Nephron (organoid): ENCODE results near the gene WDR36.
A peak's percentile ranks its signal among the peaks of the same experiment; 100 is the strongest.

Experiments used
- H3K27ac Mint-ChIP-seq, 3 experiments: 2 replicates each; pipeline ENCODE4 v1.8.0; 2020; ENCODE audit warnings: mixed read lengths in 3 of 3, mild to moderate bottlenecking in 2 of 3, moderate library complexity in 1 of 3
- H3K27me3 Mint-ChIP-seq: 2 replicates; pipeline ENCODE4 v1.8.0; 2021; ENCODE audit warnings: low read depth, mild to moderate bottlenecking, moderate library complexity, mixed read lengths
- H3K36me3 Mint-ChIP-seq: 2 replicates; pipeline ENCODE4 v1.8.0; 2020; ENCODE audit warnings: low read depth, mixed read lengths
- H3K4me1 Mint-ChIP-seq: 2 replicates; pipeline ENCODE4 v1.8.0; 2020; ENCODE audit warnings: mixed read lengths
- H3K4me3 Mint-ChIP-seq, 3 experiments: 2 replicates each; pipeline ENCODE4 v1.8.0; 2020; ENCODE audit warnings: mild to moderate bottlenecking in 3 of 3, mixed read lengths in 3 of 3, moderate library complexity in 2 of 3
- H3K9me3 Mint-ChIP-seq: 2 replicates; pipeline ENCODE4 v1.8.0; 2020; ENCODE audit warnings: mixed read lengths
- TF ChIP-seq, protein P1 (sequence below), 3 experiments: fragments of 200-600 bp; sonication (generic); IDR thresholded peaks; one replicate each; pipeline ENCODE4 v1.5.0; 2021; ENCODE audit warnings: antibody characterized with exemption in 3 of 3; ENCODE audit not compliant: unreplicated experiment in 3 of 3

Gene WDR36

DNA sequence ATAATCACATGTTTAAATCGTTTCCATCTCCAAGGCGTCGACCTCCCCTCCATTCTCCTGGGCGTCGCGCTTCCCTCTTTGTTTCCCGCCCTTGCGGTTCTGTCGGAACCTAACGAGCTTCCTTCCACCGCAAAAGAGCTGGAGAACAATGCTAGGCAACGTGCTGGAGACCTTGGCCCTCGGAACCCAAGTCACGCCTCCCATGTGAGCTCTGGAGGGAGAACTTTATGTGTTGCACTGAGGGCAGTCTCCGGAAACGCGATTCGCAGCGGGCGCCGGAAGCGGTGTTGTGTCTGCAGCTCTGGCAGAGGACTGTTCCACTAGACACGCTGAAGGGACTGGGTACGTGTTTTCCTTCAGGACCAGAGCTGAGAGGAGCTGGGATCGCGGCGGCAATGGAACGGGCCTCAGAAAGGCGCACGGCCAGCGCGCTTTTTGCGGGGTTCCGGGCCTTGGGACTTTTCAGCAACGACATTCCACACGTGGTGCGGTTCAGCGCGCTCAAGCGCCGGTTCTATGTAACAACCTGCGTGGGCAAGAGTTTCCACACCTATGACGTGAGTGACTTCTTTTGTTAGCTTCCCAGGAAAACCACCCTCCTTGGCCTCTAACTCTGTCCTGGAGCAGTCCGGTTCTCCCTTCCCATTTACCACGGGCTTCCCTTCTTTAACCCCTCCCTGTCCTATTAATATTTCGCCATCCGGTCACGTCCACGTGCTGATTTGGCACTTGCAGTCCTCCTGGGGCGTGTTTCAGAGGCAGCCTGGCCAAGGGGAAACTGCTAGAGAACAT lies at the start of gene WDR36:
WDR36 (plus strand) TSS at position 287 of the 792 bp plus-strand sequence; CDS start at position 396, 109 bp downstream.
- peak within 1 kb of the TSS; percentile 96 to 98 (median 97) for H3K4me3 Mint-ChIP-seq
- H3K27me3 Mint-ChIP-seq, result peaks cover 3% of the 10 kb centered on the region
- H3K27ac Mint-ChIP-seq, result peak within 1 kb of the TSS; percentile 66 to 82 (median 77)
- H3K4me1 Mint-ChIP-seq, result peaks cover 23% of the 10 kb centered on the region
- peaks cover 11% of the 10 kb centered on the region for H3K36me3 Mint-ChIP-seq
- peaks cover 5% of the 10 kb centered on the region for H3K9me3 Mint-ChIP-seq
- TF ChIP-seq, protein P1, sequence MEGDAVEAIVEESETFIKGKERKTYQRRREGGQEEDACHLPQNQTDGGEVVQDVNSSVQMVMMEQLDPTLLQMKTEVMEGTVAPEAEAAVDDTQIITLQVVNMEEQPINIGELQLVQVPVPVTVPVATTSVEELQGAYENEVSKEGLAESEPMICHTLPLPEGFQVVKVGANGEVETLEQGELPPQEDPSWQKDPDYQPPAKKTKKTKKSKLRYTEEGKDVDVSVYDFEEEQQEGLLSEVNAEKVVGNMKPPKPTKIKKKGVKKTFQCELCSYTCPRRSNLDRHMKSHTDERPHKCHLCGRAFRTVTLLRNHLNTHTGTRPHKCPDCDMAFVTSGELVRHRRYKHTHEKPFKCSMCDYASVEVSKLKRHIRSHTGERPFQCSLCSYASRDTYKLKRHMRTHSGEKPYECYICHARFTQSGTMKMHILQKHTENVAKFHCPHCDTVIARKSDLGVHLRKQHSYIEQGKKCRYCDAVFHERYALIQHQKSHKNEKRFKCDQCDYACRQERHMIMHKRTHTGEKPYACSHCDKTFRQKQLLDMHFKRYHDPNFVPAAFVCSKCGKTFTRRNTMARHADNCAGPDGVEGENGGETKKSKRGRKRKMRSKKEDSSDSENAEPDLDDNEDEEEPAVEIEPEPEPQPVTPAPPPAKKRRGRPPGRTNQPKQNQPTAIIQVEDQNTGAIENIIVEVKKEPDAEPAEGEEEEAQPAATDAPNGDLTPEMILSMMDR (IDR thresholded peaks at IDR 0.05; ENCODE audit: unreplicated experiment in 3 of 3), result no peak

DNA sequence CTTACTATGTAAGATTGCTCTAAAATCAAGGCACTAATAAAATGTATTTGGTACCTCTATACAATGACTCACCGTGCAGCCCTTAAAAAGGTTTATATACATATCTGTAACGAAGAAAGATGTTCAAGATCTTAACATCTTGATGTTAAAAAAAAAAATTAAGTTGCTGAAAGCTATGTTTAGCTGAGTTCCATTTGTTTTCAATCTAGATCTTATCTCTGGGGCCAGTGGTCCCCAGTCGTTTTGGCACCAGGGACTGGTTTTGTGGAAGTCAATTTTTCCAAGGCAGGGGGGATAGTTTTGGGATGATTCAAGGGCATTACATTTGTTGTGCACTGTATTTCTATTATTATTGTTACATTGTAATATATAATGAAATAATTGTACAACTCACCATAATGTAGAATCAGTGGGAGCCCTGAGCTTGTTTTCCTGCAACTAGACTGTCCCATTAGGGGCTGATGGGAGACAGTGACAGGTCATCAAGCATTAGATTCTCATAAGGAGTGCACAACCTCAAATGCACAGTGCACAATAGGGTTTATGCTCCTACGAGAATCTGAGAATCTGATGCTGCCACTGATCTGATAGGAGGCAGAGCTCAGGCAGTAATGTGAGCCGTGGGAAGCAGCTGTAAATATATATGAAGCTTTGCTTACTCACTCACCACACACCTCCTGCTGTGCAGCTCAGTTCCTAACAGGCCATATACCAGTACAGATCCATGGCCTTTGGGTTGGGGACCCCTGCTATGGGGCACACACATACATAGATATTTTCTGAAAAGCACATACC lies 48.2 kb upstream of the WDR36 start:
- Mint-ChIP-seq H3K4me3 (no peak overlapping the region), H3K27ac (peak overlapping the region in 1 of 3 experiments; percentile 56), H3K4me1 (peaks cover 5% of the 10 kb centered on the region), H3K36me3 (no peaks in the 10 kb centered on the region), H3K27me3 (no peaks in the 10 kb centered on the region), H3K9me3 (no peaks in the 10 kb centered on the region)
- TF ChIP-seq, protein P1 (IDR thresholded peaks at IDR 0.05; ENCODE audit: unreplicated experiment in 3 of 3), result no peak

DNA sequence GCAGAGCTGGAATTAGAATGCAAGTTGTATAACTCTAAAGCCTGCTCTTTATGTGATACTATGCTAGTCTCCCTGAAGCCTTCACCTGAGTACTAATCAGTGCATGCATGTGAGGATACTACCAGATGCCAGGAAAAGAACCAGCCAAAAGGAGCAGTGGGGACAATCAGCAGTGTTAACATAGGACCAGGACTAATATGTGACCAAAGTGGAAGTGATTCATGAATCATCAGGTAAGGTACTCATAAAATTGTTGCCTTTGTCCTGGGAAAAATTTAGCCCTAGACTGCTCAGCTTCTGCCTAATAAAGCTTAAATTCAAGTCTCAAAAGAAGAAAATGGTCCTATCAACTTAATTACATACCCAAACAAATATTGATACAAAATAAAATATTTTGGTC lies 34.1 kb upstream of the WDR36 start:
- no peaks in the 10 kb centered on the region for H3K4me1 Mint-ChIP-seq
- H3K27me3 Mint-ChIP-seq, result no peaks in the 10 kb centered on the region
- H3K36me3 Mint-ChIP-seq, result no peaks in the 10 kb centered on the region
- H3K9me3 Mint-ChIP-seq, result peaks cover 3% of the 10 kb centered on the region
- H3K4me3 Mint-ChIP-seq, result no peak overlapping the region
- H3K27ac Mint-ChIP-seq, result no peak overlapping the region
- TF ChIP-seq, protein P1 (IDR thresholded peaks at IDR 0.05; ENCODE audit: unreplicated experiment in 3 of 3), result no peak

DNA sequence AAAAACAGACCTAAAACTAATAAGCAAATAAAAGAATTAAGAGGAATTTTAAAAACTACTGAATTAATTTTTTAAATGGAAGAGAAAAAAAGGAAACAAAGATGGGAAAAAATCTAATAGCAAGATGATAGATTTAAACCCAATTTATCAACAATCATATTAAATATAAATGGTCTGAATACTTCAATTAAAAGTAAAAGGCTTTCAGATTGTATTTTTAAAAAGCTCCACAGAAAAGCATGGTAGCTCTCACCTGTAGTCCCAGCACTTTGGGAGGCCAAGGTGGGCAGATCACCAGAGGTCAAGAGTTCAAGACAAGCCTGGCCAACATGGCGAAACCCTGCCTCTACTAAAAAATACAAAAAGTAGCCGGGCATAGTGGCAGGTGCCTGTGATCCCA lies 32.0 kb upstream of the WDR36 start:
- Mint-ChIP-seq H3K4me3 (no peak overlapping the region), H3K36me3 (no peaks in the 10 kb centered on the region)

DNA sequence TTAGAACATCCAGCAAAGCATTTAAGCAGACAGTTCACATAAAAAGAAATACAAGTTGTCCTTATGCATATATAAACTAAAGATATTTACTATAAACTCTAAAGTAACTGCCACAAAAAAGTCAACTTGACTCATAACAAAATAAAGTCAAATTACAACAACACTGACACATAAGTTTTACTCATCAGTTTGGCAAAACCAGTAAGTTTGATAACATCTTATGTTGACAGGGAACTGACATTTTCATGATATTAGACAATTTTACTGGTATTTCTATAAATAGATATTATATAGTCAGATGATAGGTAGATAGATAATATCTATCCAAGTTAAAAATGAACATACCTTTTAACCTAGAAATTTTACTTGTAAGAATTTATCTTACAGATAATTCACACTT lies 30.5 kb upstream of the WDR36 start:
- no peaks in the 10 kb centered on the region for H3K36me3 Mint-ChIP-seq

More for the DNA sequence above, 32.0 kb upstream of the WDR36 start:
- H3K27me3 Mint-ChIP-seq, result peaks cover 3% of the 10 kb centered on the region
- TF ChIP-seq, protein P1 (IDR thresholded peaks at IDR 0.05; ENCODE audit: unreplicated experiment in 3 of 3), result no peak
- H3K9me3 Mint-ChIP-seq, result peaks cover 3% of the 10 kb centered on the region
- H3K27ac Mint-ChIP-seq, result no peak overlapping the region
- H3K4me1 Mint-ChIP-seq, result no peaks in the 10 kb centered on the region

More for the DNA sequence above, 30.5 kb upstream of the WDR36 start:
- Mint-ChIP-seq H3K27me3 (peaks cover 17% of the 10 kb centered on the region), H3K4me1 (peaks cover under 1% of the 10 kb centered on the region), H3K9me3 (peaks cover 3% of the 10 kb centered on the region), H3K27ac (no peak overlapping the region), H3K4me3 (no peak overlapping the region)
- TF ChIP-seq, protein P1 (IDR thresholded peaks at IDR 0.05; ENCODE audit: unreplicated experiment in 3 of 3), result no peak
